HEK293T (cell line): ENCODE measurements around the gene FGD5.

Source experiments
- CTCF ChIA-PET: fragments of 350-600 bp; formaldehyde crosslinking; extraction: SDS; loops from one replicate; lab custom pipeline; 2021; ENCODE audit warnings: antibody characterized with exemption, inconsistent platforms; lab: Yijun Ruan, JAX
- POLR2A ChIA-PET: fragments of 350-600 bp; formaldehyde crosslinking; extraction: SDS; loops from one replicate; lab custom pipeline; 2020; ENCODE audit warnings: antibody characterized with exemption, inconsistent platforms; lab: Yijun Ruan, JAX
- DNase-seq: peaks from one replicate; pipeline ENCODE4 v3.0.0; 2012; ENCODE audit warnings: mixed read lengths; ENCODE audit errors: extremely low spot score
- ARNT ChIP-seq: fragments of 450-650 bp; IDR thresholded peaks from 2 replicates; pipeline ENCODE4 v1.6.1; 2017; ENCODE audit warnings: mild to moderate bottlenecking
- BHLHE40 ChIP-seq: fragments of 450-650 bp; IDR thresholded peaks from 2 replicates; pipeline ENCODE4 v1.6.1; 2016; ENCODE audit warnings: mild to moderate bottlenecking, moderate library complexity, borderline replicate concordance
- CTBP1 ChIP-seq: fragments of 450-650 bp; IDR thresholded peaks from 2 replicates; pipeline ENCODE4 v1.6.1; 2016; ENCODE audit warnings: borderline replicate concordance
- ELF4 ChIP-seq: fragments of 450-650 bp; IDR thresholded peaks from 2 replicates; pipeline ENCODE4 v1.6.1; 2017; ENCODE audit warnings: antibody characterized with exemption
- FOXA1 ChIP-seq: fragments of 450-650 bp; IDR thresholded peaks from 2 replicates; pipeline ENCODE4 v1.6.1; 2016; ENCODE audit warnings: mild to moderate bottlenecking
- FOXK2 ChIP-seq: fragments of 450-650 bp; IDR thresholded peaks from 2 replicates; pipeline ENCODE4 v1.6.1; 2016; ENCODE audit warnings: mild to moderate bottlenecking
- FOXM1 ChIP-seq: fragments of 450-650 bp; IDR thresholded peaks from 2 replicates; pipeline ENCODE4 v1.6.1; 2017; ENCODE audit warnings: mild to moderate bottlenecking, borderline replicate concordance
- HDGF ChIP-seq: fragments of 450-650 bp; IDR thresholded peaks from 2 replicates; pipeline ENCODE4 v1.6.1; 2017; ENCODE audit warnings: antibody characterized with exemption, borderline replicate concordance
- L3MBTL2 ChIP-seq: fragments of 450-650 bp; conservative IDR thresholded peaks from 2 replicates; pipeline ENCODE4 v1.6.1; 2016; ENCODE audit warnings: mild to moderate bottlenecking
- LEF1 ChIP-seq: fragments of 450-650 bp; IDR thresholded peaks from 2 replicates; pipeline ENCODE4 v1.6.1; 2017; ENCODE audit warnings: mild to moderate bottlenecking, borderline replicate concordance
- NFRKB ChIP-seq: fragments of 450-650 bp; IDR thresholded peaks from 2 replicates; pipeline ENCODE4 v1.6.1; 2016; ENCODE audit warnings: mild to moderate bottlenecking, moderate library complexity
- SP1 ChIP-seq: fragments of 450-650 bp; IDR thresholded peaks from 2 replicates; pipeline ENCODE4 v1.6.1; 2017
- SUZ12 ChIP-seq: fragments of 450-650 bp; IDR thresholded peaks from 2 replicates; pipeline ENCODE4 v1.6.1; 2016; ENCODE audit warnings: mild to moderate bottlenecking
- TARDBP ChIP-seq: fragments of 450-650 bp; IDR thresholded peaks from 2 replicates; pipeline ENCODE4 v1.6.1; 2016
- ZNF384 ChIP-seq: fragments of 450-650 bp; IDR thresholded peaks from 2 replicates; pipeline ENCODE4 v1.6.1; 2016
- TF ChIP-seq, protein P1 (sequence below): fragments of 450-650 bp; IDR thresholded peaks from 2 replicates; pipeline ENCODE4 v1.6.1; 2016

The FGD5 gene

GRCh38 chr3:14798231-14798630, 20.5 kb upstream of the FGD5 start:
- TF ChIP-seq SUZ12 (no peak), ZNF384 (no peak), L3MBTL2 (no peak), ARNT (no peak), LEF1 (no peak), SP1 (no peak), FOXK2 (no peak), NFRKB (no peak), TARDBP (no peak), FOXA1 (no peak), BHLHE40 (no peak), ELF4 (no peak), FOXM1 (no peak), HDGF (no peak)
- TF ChIP-seq, protein P1, sequence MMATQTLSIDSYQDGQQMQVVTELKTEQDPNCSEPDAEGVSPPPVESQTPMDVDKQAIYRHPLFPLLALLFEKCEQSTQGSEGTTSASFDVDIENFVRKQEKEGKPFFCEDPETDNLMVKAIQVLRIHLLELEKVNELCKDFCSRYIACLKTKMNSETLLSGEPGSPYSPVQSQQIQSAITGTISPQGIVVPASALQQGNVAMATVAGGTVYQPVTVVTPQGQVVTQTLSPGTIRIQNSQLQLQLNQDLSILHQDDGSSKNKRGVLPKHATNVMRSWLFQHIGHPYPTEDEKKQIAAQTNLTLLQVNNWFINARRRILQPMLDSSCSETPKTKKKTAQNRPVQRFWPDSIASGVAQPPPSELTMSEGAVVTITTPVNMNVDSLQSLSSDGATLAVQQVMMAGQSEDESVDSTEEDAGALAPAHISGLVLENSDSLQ, result no peak
- ChIA-PET CTCF (interaction anchor here (1.2 kb wide), 1 partner anchor 17 kb away, joined by 4 read pairs; no protein-coding TSS in a partner anchor), POLR2A (no interaction called here)

DNA sequence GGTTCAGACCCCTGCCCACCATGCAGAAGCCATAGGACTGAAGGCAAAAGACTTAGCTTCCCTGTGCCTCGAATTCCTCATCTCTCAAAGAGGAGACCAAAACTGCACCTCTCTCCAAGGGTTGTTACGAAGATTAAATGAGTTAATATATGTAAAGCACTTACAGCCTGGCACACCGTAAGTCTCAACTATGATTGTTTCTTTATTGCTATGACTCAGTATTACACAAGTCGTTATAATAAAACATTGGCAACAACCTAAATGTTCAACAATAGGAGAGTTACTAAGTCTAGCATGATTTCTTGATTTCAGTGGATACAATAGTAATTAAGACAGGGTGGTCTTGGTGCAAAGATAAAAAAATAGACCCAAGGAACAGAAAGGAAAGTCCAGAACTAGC, 19.6 kb upstream of the FGD5 start:
- DNase-seq, result no peak
- ChIA-PET CTCF (no interaction called here), POLR2A (no interaction called here)
- TF ChIP-seq ZNF384 (no peak), NFRKB (no peak), ELF4 (no peak), LEF1 (no peak)
- TF ChIP-seq, protein P1, result no peak

More at GRCh38 chr3:14798231-14798630, 20.5 kb upstream of the FGD5 start:
- no peak for DNase-seq

DNA sequence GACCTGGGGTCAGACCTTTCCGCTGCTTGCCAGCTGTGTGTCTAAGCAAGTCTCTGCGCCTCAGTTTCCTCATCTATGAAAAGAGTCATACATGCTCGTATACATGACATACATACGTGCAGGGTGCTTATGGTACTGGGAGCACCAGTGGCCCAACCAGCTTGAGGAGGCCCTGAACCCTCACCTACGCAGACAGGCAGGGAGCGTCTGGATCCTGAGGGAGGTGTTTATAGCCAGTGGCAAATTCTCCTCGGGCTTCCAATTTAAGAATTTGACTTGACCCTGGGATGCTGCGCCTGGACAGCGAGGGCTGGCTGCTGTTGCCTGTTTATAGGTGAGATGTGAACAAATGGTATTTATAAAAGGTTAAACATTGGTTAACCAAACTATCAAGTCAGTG, 17.7 kb upstream of the FGD5 start:
- POLR2A ChIA-PET, result no interaction called here
- CTCF ChIA-PET, result no interaction called here
- no peak for DNase-seq
- TF ChIP-seq TARDBP (no peak), HDGF (no peak)

DNA sequence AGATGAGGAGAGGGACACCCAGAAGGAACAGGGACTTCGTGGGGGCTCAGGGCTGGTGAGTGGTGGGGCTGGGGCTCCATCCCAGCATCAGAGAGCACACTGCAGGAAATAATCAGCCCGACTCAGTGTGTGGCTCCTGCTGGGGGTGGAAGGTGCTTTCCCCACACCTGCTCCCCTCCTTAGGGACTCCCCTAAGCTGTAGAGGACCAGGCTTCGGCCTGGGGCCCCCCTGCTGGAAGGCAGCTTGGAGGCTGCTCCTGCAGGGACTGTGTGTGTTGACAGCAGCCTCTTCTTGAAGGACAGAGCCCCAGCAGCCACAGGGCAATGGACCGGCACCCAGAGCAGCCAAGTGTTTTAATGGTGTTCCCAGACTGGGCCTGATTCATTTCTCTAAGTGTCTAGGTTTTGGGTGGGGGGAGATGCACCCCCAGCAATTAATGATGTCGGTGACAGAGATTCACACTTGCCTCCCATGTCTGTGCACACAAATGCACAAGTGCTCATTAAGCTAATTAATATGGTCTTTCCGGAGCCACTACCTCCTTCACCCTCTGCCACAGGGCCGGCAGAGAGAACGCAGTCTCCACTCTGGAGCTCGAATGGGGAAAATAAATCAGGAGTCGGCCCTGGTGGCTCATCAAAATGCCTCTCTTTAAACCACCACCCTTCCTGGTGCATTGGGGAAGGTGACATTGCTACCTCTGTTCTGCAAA, 16.9 kb upstream of the FGD5 start:
- POLR2A ChIA-PET, result no interaction called here

DNA sequence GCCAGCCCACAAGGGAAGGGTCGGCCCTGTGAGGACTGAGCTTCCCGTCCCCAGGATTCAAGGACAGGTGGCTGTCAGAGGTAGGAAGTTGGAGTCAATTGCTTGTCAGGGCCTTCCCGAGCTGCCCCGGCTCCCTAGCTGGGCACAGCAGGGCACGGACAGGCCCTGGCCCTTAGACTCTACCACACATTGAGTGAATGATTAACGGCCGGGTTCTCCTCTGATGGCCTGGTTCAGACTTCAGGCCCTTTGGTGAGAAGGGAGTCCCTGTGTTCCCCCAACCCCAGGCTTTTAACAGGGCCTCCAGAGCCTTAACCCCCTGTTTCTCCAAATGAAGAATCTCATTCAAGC, 16.4 kb upstream of the FGD5 start:
- POLR2A ChIA-PET, result no interaction called here
- no peak for DNase-seq
- TF ChIP-seq FOXA1, result no peak
- TF ChIP-seq L3MBTL2, result no peak
- no peak for TF ChIP-seq CTBP1
- CTCF ChIA-PET, result interaction anchor here (1.0 kb wide), 1 partner anchor 11 kb away, joined by 3 read pairs; no protein-coding TSS in a partner anchor

More for the DNA sequence above, 16.9 kb upstream of the FGD5 start:
- CTCF ChIA-PET, result interaction anchor here (1.0 kb wide), 1 partner anchor 11 kb away, joined by 3 read pairs; no protein-coding TSS in a partner anchor
- DNase-seq, result no peak
- TF ChIP-seq CTBP1 (no peak), TARDBP (no peak)

GRCh38 chr3:14803101-14803980, 15.4 kb upstream of the FGD5 start:
- no peak for TF ChIP-seq SUZ12
- no peak for TF ChIP-seq NFRKB
- no peak for TF ChIP-seq SP1
- TF ChIP-seq CTBP1, result no peak
- ChIA-PET CTCF (no interaction called here), POLR2A (no interaction called here)
- peak; percentile 27 for DNase-seq

GRCh38 chr3:14803981-14804834, 14.6 kb upstream of the FGD5 start:
- TF ChIP-seq HDGF, result no peak
- TF ChIP-seq LEF1, result no peak
- no peak for TF ChIP-seq CTBP1
- TF ChIP-seq ARNT, result no peak
- TF ChIP-seq, protein P1, result no peak
- no peak for TF ChIP-seq SUZ12
- TF ChIP-seq FOXA1, result no peak
- CTCF ChIA-PET, result no interaction called here
- DNase-seq, result no peak
- POLR2A ChIA-PET, result no interaction called here
